Stimulated activated CD4-positive, alpha-beta T cell treated with anti-CD3 and anti-CD28 coated beads, Interleukin-12 subunit alpha, Interleukin-12 subunit beta, amount 100 ng/mL, for 4 hours (primary cell): ENCODE data around the gene PFN4.
"Not testable (repeated sequence)": the region's sequence is repeated elsewhere in the genome, so short reads cannot be mapped to it uniquely, and the experiment has no call there.

Source experiments
- DNase-seq: peaks from one replicate; pipeline ENCODE4 v3.0.0-alpha.2; 2020

The PFN4 gene

DNA sequence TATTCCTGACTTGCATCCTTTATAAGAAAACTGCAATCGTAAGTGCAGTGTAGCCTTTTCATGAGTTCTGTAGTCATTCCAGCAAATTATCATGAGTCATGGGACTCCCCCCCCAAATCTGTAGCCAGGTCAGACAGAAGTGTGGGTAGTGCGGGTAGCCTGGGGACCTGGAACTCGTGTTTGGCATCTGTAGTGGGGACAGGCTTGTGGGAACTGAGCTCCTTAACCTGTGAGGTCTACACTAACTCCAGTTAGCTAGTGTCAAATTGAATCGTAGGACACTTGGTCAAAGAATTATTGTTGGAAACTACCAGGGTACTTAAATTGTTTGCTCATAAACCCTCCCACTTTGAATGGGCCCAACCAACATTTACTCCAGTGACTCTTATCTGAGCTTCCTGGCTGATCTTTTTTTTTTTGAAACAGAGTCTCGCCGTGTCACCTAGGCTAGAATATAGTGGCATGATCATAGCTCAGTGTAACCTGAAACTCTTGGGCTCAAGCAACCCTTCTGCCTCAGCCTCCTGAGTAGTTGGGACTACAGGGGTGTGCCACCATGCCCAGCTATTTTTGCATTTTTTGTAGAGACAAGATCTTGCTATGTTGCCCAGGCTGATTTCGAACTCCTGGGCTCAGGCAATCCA is 12.4 kb downstream of the PFN4 start:
- DNase-seq: no peak

DNA sequence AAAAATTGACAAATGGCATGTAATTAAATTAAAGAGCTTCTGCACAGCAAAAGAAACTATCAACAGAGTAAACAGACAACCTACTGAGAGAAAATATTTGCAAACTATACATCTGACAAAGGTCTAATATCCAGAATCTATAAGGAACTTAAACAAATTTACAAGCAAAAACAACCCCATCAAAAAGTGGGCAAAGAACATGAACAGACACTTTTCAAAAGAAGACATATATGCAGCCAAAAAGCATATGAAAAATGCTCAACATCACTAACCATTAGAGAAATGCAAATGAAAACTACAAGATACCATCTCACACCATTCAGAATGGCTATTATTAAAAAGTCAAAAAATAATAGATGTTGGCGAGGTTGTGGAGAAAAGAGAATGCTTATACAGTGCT is 13.7 kb downstream of the PFN4 start:
- not testable (repeated sequence) for DNase-seq

DNA sequence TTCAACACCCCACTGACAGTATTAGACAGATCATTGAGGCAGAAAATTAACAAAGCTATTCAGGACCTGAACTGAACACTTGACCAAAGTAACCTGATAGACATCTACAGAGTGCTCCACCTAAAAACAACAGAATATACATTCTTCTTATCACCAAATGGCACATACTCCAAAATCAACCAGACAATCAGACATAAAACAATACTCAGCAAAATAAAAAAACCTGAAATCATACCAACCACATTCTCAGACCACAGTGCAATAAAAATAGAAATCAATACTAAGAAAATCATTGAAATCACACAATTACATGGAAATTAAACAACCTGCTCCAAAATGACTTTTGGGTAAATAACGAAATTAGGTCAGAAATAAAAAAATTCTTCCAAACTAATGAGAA is 15.8 kb downstream of the PFN4 start:
- DNase-seq: no peak

DNA sequence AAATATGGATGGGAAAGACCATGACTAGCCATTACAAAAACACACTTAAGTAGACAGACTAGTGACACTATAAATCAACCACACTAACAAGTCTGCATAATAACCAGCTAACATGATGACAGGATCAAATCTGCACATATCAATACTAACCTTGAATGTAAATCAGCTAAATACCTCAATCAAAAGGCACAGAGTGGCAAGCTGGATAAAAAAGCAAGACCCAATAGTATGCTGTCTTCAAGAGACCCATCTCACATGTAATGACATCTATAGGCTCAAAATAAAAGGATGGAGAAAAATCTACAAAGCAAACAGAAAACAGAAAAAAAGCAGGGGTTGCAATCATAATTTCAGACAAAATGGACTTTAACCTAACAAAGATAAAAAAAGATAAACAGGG is 16.3 kb downstream of the PFN4 start:
- no peak for DNase-seq

- DNase-seq: no peak
Measured at GRCh38 chr2:24105816-24106215, 17.3 kb downstream of the PFN4 start.

DNA sequence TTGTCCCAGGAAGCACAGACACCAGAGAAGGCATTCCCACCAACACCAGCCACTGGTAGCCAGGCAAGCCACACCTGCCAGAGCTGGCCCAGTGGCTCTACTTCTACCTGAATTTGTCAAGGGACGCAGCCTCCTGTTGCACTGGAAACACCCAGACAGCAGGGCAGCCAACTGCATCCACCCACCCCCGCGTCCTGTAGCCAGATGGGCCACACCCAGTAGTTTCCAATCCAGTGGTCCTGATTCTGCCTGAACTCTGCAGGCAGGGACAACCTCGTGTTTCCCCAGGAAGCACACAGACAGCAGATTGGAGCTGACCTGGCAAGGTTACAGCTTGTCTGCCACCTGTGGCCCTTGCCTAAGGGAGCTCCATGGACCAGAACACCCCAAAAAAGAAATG is 18.2 kb downstream of the PFN4 start:
- no peak for DNase-seq

DNA sequence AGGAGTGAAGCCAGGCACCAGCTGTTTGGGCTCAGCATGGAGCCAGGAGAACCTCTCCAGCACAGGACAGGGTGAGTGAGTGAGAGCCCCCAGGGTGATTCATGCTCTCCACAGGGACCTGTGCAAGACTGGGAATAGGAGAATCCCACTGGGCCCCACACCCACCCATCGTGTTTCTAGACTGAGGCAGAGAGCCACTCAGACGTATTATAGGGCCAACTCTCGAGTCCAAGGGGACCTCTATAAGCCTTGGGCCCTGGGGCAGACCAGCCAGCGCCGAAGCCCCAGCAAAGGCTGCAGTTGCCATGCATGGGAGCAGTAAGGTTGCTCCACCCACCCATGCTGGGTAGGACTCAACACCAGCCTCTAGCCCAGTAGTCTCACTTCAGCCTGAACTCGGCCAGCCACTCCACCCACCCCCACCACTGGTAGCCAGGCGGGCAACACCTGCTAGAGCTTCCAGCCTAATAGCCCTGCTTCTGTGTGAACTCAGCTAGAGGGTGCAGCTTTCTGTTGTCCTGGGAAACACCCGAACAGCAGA is 19.0 kb downstream of the PFN4 start:
- DNase-seq: no peak

DNA sequence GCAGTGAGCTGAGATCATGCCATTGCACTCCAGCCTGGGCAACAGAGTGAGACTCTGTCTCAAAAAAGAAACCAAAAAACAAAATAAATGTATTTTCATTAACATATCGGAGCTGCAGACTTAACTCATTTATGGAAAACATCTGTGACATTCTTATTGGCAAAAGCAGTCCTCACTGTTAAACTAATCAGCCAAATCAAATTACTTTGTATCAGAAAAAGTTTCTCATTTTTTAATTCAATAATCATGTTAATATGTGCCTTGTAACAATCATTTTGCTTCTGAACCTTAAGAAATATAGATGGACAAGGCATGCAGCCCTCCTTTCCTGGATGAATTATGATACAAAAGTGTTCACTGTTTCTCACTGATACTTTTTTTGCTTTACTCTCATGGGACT is 20.5 kb downstream of the PFN4 start:
- DNase-seq: no peak

DNA sequence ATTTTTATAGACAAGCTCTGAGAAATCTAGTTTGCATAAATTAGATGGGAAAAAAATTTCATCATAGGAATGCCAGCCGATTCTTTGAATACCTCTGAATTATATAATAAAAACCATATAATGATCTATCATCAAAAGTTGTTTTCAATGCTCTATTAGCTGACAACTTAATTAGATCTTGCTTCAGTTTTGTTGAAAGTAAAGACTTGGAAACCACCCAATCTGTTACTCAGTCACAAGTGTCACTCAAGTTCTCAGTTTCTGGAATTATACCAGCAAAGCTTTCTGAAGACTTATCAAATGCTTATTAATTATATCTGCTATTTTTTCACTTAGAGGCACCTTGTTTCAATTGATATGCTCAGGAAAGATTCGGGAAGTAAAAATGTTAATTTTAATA is 21.1 kb downstream of the PFN4 start:
- DNase-seq: no peak

GRCh38 chr2:24100732-24101131 is 22.4 kb downstream of the PFN4 start:
- not testable (repeated sequence) for DNase-seq

DNA sequence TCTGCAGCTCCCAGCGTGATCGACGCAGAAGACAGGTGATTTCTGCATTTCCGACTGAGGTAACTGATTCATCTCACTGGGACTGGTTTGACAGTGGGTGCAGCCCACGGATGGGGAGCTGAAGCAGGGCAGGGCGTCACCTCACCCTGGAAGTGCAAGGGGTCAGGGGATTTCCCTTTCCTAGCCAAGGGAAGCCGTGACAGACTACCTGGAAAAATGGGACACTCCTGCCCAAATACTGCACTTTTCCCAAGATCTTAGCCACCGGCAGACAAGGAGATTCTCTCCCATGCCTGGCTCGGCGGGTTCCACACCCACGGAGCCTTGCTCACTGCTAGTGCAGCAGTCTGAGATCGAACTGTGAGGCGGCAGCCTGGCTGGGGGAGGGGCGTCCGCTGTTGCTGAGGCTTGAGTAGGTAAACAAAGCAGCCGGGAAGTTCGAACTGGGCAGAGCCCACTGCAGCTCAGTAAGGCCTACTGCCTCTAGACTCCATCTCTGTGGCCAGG is 27.9 kb downstream of the PFN4 start:
- not testable (repeated sequence) for DNase-seq

GRCh38 chr2:24093270-24093669 is 29.9 kb downstream of the PFN4 start:
- DNase-seq: not testable (repeated sequence)

- DNase-seq: no peak
Measured at GRCh38 chr2:24088821-24089359, 34.2 kb downstream of the PFN4 start.

DNA sequence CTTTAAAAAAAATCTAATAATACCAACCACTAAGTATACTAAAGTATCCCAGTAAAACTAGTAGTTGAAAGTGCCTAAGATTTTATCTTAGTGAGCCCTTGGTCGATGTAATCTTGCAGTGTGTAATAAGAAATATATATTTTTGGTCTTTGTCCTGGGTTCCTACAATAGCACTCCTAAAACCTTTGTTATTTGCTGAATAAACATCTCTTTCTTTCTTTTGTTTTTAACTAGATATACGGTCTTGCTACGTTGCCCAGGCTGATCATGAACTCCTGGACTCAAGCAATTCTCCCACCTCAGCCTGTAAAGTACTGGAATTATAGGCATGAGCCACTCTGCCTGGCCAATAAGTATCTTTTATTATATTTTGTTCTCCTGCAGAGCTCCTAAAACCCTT is 36.1 kb downstream of the PFN4 start:
- no peak for DNase-seq

DNA sequence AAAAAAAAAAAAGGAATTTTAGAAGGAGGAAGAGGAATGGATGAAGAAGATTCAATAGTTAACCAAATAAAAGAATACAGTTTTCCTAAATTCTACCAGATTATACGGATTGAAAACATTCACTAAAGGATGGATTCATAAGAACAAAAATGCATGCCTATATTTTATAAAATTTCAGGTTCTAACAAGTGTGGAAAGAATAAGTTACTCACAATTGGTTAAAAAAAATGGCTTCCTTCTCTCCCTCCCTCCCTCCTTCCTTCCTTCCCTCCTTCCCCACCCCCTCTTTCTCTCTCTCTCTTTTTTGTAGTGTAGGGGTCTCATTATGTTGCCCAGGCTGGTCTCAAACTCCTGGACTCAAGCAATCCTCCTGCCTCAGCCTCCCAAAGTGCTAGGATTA is 36.9 kb downstream of the PFN4 start:
- no peak for DNase-seq

DNA sequence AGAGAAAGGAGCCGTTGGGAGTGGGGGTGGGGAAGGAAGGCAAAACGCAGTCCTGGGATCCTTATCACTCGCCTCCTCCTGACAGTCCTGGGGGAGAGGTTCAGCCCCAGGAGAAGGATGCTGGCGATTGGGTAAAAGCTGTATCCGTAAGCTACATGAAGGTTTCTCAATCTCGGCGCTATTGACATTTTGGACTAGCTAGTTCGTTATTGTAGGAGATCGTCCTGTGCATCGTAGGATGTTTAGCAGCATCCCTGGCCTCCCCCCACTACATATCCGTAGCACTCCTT is 38.0 kb downstream of the PFN4 start:
- no peak for DNase-seq

DNA sequence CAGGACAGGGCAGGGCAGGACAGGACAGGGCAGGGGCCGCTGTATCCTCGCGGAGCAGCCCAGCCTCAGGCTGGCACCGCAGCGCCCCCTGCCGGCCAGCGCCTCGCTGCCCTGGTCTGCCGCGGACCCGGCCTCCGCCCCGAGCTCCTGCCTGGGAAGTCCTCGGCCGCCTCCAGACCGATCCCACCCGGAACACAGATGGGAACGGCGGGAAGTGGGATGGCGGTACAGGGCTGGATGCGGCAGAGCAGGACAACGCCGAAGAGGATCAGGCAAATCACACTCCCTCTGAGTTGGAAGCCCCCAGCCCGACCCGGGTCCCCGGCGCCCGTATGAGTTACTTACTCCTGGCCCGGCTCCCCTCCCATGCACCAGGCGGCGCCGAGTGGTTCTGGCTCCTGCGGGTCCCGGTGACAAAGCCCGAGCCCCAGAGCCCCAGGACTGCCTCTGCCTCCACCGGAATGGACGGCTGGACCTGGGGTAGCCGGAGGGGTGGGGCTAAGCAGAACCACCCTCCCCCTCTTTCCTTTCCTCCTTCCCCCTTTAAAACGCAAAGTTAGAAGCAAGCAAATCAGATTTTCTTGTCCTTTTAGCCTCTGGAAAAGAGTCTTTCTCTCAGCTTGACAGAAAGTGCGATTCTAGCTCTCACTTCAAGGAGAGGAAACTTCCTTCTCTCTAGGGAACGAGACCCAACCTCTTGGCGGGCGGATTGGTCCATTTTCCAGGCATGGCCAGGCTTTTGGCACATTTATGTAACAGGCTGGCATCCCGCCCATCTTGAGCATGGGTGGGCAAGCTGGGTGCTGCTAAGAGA is 38.5 kb downstream of the PFN4 start, which contains the start of gene TP53I3:
TSS of gene TP53I3 (minus strand) at position 449 of the 814 bp plus-strand sequence. CDS start 508 bp downstream, outside the sequence.
- DNase-seq: peak; percentile 84

DNA sequence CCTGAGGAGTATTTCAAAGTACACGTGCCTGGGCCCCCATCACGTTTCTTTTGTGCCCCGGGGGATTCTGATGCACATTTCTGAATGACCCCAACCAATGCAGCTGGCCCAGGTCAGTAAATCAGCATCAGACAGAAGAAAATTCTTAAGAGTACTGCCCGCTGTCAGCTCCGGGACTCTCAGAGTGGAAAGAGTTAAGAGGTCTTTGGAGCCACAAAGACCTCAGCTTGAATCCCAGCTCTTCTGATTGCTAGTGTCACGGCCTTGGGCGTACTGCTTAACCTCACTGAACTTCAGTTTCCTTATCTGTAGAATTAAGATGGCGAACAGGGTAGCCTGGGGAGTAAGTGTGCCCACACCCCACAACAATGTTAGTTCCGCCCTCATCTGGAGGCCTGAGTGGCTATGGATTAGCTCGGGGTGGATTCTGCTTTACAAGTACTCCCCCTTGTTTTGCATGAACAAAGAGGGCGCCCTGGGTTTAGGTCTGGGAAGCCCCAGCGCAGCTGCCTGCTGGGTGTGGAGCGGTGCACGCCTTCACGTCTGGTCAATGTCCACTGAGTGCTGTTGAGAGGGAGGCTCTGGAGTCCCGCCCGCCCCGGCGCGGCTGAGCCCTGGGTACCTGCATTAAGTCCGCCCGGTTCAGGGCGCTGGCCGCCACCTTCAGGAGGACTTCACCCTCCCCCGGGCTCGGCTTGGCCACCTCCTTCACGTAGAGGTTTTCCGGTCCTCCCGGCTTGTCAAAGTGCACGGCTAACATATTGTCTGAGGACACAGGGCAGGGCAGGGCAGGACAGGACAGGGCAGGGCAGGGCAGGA is 39.4 kb downstream of the PFN4 start:
- DNase-seq: no peak

DNA sequence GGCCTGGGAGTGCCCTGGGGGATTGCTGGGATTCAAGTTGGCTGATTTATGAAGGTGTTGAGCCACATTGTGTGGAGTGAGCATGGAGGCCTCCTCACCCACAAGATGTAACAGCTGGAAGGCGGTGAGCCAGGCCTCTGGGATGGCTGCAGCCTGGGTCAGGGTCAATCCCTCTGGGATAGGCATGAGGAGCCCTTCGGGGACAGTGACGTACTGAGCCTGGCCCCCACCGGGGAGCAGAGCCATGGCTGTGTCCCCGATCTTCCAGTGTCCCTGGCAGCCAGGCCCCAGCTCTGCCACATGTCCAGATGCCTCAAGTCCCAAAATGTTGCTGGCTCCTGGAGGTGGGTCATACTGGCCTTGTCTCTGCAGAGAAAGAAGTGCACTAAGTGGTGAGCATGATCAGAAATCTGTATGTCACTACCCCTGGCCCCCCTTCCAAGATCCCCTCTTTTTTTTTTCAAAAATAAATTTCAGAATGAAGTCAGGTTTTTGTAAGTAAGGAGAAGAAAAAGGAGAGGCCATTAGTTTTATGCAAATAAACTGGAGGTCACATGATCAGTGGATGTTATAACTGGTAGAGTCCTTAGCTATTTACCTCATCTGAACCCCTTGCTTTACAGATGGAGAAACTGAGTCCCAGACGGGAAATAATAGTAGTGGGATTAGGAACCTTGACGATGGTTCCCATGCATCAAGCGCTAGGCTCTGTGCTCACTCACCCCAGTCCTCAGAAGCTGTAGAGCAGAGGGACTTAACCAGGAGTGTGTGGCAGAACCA is 40.2 kb downstream of the PFN4 start:
- no peak for DNase-seq

DNA sequence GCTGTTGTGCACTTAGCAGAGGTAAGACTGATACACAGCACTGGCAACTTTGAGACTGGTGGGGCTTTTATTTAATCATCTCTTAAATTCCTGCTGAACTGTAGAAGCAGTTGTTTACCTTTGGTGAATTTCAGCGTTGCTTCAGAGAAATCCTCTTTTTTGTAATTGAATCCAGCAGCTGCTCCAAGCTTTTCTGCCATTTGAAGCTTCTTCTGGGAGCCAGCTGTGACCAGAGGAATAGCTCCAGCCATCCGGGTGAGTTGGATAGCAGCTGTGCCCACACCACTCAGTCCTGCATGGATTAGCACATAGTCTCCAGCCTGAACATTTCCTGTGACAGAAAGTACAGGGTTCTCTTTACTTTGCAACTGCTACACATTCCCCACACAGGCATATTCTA is 42.4 kb downstream of the PFN4 start:
- no peak for DNase-seq

DNA sequence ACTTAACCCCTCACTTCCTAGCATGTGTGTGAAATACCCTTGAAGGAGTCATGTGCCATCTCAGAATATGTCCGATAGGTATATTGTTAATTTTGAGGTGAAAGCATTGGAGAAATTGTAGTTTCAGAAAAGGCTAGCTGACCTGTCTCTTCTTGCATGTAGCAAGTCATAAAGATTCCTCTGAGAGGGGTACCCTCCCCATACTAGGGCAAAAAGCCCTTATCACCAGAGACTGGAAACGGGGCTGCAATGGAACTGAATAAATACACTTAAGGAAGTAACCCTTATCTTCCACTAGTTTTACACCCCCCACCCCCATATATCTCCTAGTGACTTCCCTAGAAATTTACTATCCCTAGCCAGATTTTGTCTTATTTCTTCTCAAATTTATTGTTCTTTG is 45.3 kb downstream of the PFN4 start:
- no peak for DNase-seq

DNA sequence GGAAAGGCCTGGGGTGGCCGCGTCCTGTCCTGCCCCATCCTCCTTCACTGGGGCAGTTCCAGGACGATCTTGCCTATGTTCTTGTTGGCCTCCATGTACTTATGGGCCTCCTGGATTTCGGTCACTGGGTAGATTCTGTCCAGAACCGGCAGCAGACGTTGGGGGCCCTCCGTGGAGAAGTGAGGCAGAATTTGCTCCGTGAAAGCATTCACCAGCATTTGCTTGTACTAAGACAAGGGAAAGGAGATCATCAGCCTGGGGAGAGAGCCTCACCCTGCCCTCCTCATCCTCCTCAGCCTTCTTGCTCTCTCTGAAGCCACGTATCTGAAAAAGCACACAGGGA is 45.6 kb downstream of the PFN4 start:
- DNase-seq: no peak
